HG03439 (cell line): ENCODE data around the gene SCAP.

Experiments
- ATAC-seq: cut with Tn5 transposase; IDR thresholded peaks from one replicate; pipeline ENCODE4 v1.9.1; 2021; ENCODE audit warnings: mild to moderate bottlenecking, moderate library complexity; ENCODE audit not compliant: unreplicated experiment

SCAP gene

GRCh38 chr3:47418167-47419082 lies 57.3 kb downstream of the SCAP start:
- no peak for ATAC-seq

DNA sequence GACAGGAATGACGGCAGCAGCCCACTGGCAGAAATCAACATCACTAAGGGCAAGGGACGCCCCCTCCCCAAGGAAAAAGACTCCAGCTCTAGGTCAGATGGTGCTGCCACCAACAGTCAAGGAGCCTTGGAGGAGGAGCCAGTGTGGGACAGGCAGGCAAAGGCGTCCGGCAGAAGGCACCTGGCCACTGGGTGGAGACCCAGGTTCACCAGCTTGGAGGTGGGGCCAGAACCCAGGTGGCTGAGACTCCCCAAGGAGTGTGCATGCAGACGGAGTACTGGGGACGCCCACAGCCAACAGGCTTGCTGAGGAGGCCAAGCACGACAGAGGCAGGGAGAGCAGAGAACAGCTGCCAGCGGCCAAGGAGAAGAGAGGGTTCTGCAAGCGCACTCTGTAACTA lies 59.7 kb downstream of the SCAP start:
- no peak for ATAC-seq

- no peak for ATAC-seq
These were observed 60.8 kb downstream of the SCAP start for GRCh38 chr3:47414666-47415587.

DNA sequence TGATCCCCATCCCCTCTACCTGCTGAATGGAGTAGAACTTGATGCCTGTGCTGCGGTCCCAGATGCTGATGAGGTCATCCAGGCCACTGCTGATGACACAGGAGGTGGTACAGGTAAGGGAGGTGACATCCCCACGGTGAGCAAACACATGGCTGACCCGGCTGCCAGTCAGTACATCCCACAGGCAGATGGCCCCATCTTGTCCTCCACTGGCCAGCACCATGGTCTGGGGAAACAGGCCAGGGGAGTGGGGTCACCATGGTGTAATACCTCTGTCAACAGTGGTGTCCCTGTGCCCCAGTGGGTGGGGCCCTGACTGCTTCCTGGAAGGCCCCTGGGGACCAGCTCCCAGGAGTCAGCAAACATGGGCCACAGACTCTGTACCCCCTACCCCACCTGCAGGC lies 61.6 kb downstream of the SCAP start:
- no peak for ATAC-seq

DNA sequence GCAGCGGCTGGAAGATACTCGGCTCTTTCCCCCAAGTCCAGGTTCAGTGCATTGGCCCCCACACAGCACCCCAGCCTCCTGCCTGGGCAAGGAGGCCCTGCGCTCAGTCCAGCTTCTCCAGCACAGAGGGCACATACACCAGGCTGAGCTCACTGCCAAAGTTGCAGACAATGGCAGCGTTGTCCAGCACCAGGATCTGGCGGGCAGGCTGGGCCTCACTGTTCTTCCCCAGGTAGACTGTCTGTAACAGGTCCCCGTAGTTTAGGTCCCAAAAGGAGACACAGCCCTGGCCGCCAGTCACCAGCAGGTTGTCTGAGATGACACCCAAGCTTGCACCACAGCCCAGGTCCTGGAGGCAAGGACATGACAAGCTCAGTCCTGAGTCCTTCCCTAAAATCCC lies 62.0 kb downstream of the SCAP start:
- no peak for ATAC-seq

- no peak for ATAC-seq
These were observed 62.8 kb downstream of the SCAP start for GRCh38 chr3:47412842-47413520.

- ATAC-seq = no peak
These were observed 63.3 kb downstream of the SCAP start for GRCh38 chr3:47412453-47412756.

GRCh38 chr3:47411696-47412452 lies 63.9 kb downstream of the SCAP start:
- ATAC-seq = no peak

DNA sequence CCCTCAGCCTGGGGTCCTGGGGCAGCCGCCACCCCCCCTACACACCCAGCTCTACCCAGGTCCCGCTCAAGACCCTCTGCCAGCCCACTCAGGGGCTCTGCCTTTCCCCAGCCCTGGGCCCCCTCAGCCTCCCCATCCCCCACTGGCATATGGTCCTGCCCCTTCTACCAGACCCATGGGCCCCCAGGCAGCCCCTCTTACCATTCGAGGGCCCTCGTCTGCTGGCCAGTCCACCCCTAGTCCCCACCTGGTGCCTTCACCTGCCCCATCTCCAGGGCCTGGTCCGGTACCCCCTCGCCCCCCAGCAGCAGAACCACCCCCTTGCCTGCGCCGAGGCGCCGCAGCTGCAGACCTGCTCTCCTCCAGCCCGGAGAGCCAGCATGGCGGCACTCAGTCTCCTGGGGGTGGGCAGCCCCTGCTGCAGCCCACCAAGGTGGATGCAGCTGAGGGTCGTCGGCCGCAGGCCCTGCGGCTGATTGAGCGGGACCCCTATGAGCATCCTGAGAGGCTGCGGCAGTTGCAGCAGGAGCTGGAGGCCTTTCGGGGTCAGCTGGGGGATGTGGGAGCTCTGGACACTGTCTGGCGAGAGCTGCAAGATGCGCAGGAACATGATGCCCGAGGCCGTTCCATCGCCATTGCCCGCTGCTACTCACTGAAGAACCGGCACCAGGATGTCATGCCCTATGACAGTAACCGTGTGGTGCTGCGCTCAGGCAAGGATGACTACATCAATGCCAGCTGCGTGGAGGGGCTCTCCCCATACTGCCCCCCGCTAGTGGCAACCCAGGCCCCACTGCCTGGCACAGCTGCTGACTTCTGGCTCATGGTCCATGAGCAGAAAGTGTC lies 64.7 kb downstream of the SCAP start:
- no peak for ATAC-seq

- ATAC-seq = no peak
These were observed 65.4 kb downstream of the SCAP start for GRCh38 chr3:47410417-47410720.

- ATAC-seq = no peak
These were observed 65.9 kb downstream of the SCAP start for GRCh38 chr3:47409688-47410416.

GRCh38 chr3:47409284-47409683 lies 66.5 kb downstream of the SCAP start:
- ATAC-seq = no peak

DNA sequence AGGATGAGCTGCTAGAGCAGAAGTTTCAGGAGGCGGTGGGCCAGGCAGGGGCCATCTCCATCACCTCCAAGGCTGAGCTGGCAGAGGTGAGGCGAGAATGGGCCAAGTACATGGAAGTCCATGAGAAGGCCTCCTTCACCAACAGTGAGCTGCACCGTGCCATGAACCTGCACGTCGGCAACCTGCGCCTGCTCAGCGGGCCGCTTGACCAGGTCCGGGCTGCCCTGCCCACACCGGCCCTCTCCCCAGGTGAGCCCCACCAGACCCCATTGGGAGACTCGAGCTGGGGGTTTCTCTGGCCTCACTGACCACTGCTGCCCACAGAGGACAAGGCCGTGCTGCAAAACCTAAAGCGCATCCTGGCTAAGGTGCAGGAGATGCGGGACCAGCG lies 66.9 kb downstream of the SCAP start:
- ATAC-seq = no peak

GRCh38 chr3:47407896-47408838 lies 67.6 kb downstream of the SCAP start:
- no peak for ATAC-seq

DNA sequence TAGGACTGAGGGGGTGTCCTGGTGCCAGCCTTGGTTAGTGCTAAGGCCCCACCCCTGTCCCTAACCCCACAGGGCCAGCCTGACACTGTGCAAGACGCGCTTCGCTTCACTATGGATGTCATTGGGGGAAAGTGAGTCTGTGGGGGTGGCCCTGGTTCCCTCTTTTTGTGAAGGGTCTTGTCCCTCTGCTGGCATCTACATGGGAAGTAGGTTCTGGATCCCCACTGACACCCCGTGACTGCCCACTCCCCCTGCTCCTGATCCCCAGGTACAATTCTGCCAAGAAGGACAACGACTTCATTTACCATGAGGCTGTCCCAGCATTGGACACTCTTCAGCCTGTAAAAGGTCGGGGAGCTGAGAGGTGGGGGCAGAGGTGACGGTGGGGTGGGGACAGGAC lies 68.5 kb downstream of the SCAP start:
- ATAC-seq = no peak

GRCh38 chr3:47406762-47407149 lies 69.0 kb downstream of the SCAP start:
- no peak for ATAC-seq

DNA sequence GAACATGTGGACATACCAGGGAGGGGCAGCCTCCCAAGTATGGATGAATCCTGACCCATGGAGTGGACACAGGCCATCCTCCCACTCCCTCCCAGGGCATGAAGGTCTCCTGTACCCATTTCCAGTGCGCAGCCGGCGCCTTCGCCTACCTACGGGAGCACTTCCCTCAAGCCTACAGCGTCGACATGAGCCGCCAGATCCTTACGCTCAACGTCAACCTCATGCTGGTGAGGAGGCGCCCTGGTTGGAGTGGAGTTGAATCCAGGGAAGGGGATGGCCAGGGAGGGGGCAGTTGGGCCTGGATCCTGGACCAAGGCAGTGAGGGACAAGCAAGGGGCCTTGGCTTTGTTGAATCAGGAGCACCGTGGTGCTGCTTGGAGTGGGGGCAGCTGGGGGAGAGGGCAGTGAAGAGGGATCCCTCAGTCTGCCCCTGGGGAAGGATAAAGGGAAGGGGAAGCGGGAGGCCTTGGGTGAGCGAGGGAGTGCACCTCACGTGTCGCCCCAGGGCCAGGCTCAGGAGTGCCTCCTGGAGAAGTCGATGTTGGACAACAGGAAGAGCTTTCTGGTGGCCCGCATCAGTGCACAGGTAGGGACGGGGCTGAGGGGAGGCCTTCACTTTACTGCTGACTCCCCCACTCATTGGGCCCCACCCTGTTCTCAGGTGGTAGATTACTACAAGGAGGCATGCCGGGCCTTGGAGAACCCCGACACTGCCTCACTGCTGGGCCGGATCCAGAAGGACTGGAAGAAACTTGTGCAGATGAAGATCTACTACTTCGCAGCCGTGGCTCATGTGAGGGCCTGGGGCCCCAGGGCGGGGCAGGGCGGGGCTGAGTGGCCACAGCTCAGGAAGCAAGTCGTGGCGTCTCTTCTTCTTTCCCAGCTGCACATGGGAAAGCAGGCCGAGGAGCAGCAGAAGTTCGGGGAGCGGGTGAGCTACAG lies 69.7 kb downstream of the SCAP start:
- no peak for ATAC-seq
